Measurements from ENCODE around the gene DNAJB13.

Gene DNAJB13

GRCh38 chr11:74018331-74019005 lies 67.6 kb downstream of the DNAJB13 start:
- no peak for DNase-seq

- DNase-seq, result peak; percentile 25
Measured at GRCh38 chr11:74019104-74019738, 68.4 kb downstream of the DNAJB13 start.

- no peak for DNase-seq
Measured at GRCh38 chr11:74019860-74020259, 69.0 kb downstream of the DNAJB13 start.

All from right forelimb (tissue), 1 donor.